MG63 (cell line): ENCODE data around the gene TMEM82. TPM values are rescaled to one million over a fixed set of nuclear protein-coding genes. Genes with fewer than 3 reads are reported as not detected.

Source experiments
- DNase-seq: peaks from one replicate; pipeline ENCODE4 v3.0.0-alpha.2; 2020
- H3K27me3 ChIP-seq: fragments of 250-450 bp; sonication (Bioruptor Pico); 2 replicates; pipeline ENCODE4 v1.5.1; 2020; ENCODE audit warnings: mild to moderate bottlenecking, moderate library complexity
- H3K36me3 ChIP-seq: fragments of 250-450 bp; sonication (Bioruptor Pico); 2 replicates; pipeline ENCODE4 v1.5.1; 2020; ENCODE audit warnings: mild to moderate bottlenecking, moderate library complexity
- H3K4me3 ChIP-seq: fragments of 250-450 bp; sonication (Bioruptor Pico); 2 replicates; pipeline ENCODE4 v1.5.1; 2020; ENCODE audit warnings: mild to moderate bottlenecking, moderate library complexity
- H3K9me3 ChIP-seq: fragments of 250-450 bp; sonication (Bioruptor Pico); 2 replicates; pipeline ENCODE4 v1.5.1; 2020; ENCODE audit warnings: mild to moderate bottlenecking, moderate library complexity
- total RNA-seq: library from RNA; depleted of rRNA; stranded (reverse); fragments of >200 nt; shearing (Covaris generic); gene quantifications from 2 replicates; pipeline ENCODE4 v1.2.3, GENCODE V29; 2014; ENCODE audit warnings: low replicate concordance

Gene TMEM82
- total RNA-seq, 1 experiment from 2014 or later = not detected

- no peaks in the 10 kb centered on the region for H3K9me3 ChIP-seq
- H3K36me3 ChIP-seq = peaks cover 3% of the 10 kb centered on the region
- H3K4me3 ChIP-seq = no peak overlapping the region
- DNase-seq = no peak
- H3K27me3 ChIP-seq = no peaks in the 10 kb centered on the region
These were observed 27.7 kb upstream of the TMEM82 start for GRCh38 chr1:15714406-15715136.

GRCh38 chr1:15717418-15718125, 24.7 kb upstream of the TMEM82 start:
- H3K27me3 ChIP-seq = no peaks in the 10 kb centered on the region
- no peak overlapping the region for H3K4me3 ChIP-seq
- no peaks in the 10 kb centered on the region for H3K9me3 ChIP-seq
- H3K36me3 ChIP-seq = peaks cover 3% of the 10 kb centered on the region
- no peak for DNase-seq

- H3K9me3 ChIP-seq = no peaks in the 10 kb centered on the region
- no peaks in the 10 kb centered on the region for H3K27me3 ChIP-seq
- DNase-seq = no peak
- H3K4me3 ChIP-seq = no peak overlapping the region
- peaks cover 3% of the 10 kb centered on the region for H3K36me3 ChIP-seq
These were observed 24.1 kb upstream of the TMEM82 start for GRCh38 chr1:15718199-15718601.

- Histone ChIP-seq H3K36me3 (peaks cover 3% of the 10 kb centered on the region), H3K4me3 (no peak overlapping the region), H3K27me3 (no peaks in the 10 kb centered on the region), H3K9me3 (no peaks in the 10 kb centered on the region)
- no peak for DNase-seq
These were observed 22.7 kb upstream of the TMEM82 start for GRCh38 chr1:15719381-15720120.

- no peak for DNase-seq
- H3K9me3 ChIP-seq = no peaks in the 10 kb centered on the region
- peaks cover 3% of the 10 kb centered on the region for H3K36me3 ChIP-seq
- H3K27me3 ChIP-seq = no peaks in the 10 kb centered on the region
- H3K4me3 ChIP-seq = no peak overlapping the region
These were observed 21.4 kb upstream of the TMEM82 start for GRCh38 chr1:15720861-15721260.

- Histone ChIP-seq H3K27me3 (no peaks in the 10 kb centered on the region), H3K36me3 (peaks cover 5% of the 10 kb centered on the region), H3K9me3 (no peaks in the 10 kb centered on the region), H3K4me3 (no peak overlapping the region)
- no peak for DNase-seq
These were observed 19.9 kb upstream of the TMEM82 start for GRCh38 chr1:15722411-15722810.

GRCh38 chr1:15722836-15723532, 19.3 kb upstream of the TMEM82 start:
- Histone ChIP-seq H3K36me3 (peaks cover 11% of the 10 kb centered on the region), H3K4me3 (no peak overlapping the region), H3K27me3 (no peaks in the 10 kb centered on the region), H3K9me3 (no peaks in the 10 kb centered on the region)
- no peak for DNase-seq

- no peak for DNase-seq
- H3K36me3 ChIP-seq = peaks cover 11% of the 10 kb centered on the region
- no peak overlapping the region for H3K4me3 ChIP-seq
- H3K9me3 ChIP-seq = no peaks in the 10 kb centered on the region
- H3K27me3 ChIP-seq = no peaks in the 10 kb centered on the region
These were observed 18.6 kb upstream of the TMEM82 start for GRCh38 chr1:15723631-15724246.

GRCh38 chr1:15724949-15725880, 17.1 kb upstream of the TMEM82 start:
- Histone ChIP-seq H3K4me3 (no peak overlapping the region), H3K36me3 (peaks cover 12% of the 10 kb centered on the region), H3K9me3 (no peaks in the 10 kb centered on the region), H3K27me3 (no peaks in the 10 kb centered on the region)
- no peak for DNase-seq

GRCh38 chr1:15726508-15726907, 15.8 kb upstream of the TMEM82 start:
- no peaks in the 10 kb centered on the region for H3K27me3 ChIP-seq
- no peak for DNase-seq
- H3K9me3 ChIP-seq = no peaks in the 10 kb centered on the region
- H3K4me3 ChIP-seq = no peak overlapping the region
- peaks cover 16% of the 10 kb centered on the region for H3K36me3 ChIP-seq

GRCh38 chr1:15727021-15727420, 15.3 kb upstream of the TMEM82 start:
- no peaks in the 10 kb centered on the region for H3K27me3 ChIP-seq
- DNase-seq = no peak
- H3K9me3 ChIP-seq = no peaks in the 10 kb centered on the region
- no peak overlapping the region for H3K4me3 ChIP-seq
- H3K36me3 ChIP-seq = peaks cover 16% of the 10 kb centered on the region

- Histone ChIP-seq H3K36me3 (peaks cover 16% of the 10 kb centered on the region), H3K4me3 (no peak overlapping the region), H3K27me3 (no peaks in the 10 kb centered on the region), H3K9me3 (no peaks in the 10 kb centered on the region)
- no peak for DNase-seq
These were observed 14.9 kb upstream of the TMEM82 start for GRCh38 chr1:15727424-15727823.

- no peak for DNase-seq
- H3K4me3 ChIP-seq = no peak overlapping the region
- H3K36me3 ChIP-seq = peaks cover 16% of the 10 kb centered on the region
- no peaks in the 10 kb centered on the region for H3K27me3 ChIP-seq
- no peaks in the 10 kb centered on the region for H3K9me3 ChIP-seq
These were observed 14.3 kb upstream of the TMEM82 start for GRCh38 chr1:15727866-15728534.

GRCh38 chr1:15728937-15729657, 13.2 kb upstream of the TMEM82 start:
- H3K36me3 ChIP-seq = peaks cover 21% of the 10 kb centered on the region
- no peaks in the 10 kb centered on the region for H3K9me3 ChIP-seq
- no peak for DNase-seq
- H3K4me3 ChIP-seq = no peak overlapping the region
- H3K27me3 ChIP-seq = no peaks in the 10 kb centered on the region

- H3K36me3 ChIP-seq = peaks cover 29% of the 10 kb centered on the region
These were observed 11.9 kb upstream of the TMEM82 start for GRCh38 chr1:15730423-15730822.

More at GRCh38 chr1:15730423-15730822, 11.9 kb upstream of the TMEM82 start:
- no peak overlapping the region for H3K4me3 ChIP-seq
- no peak for DNase-seq
- no peaks in the 10 kb centered on the region for H3K9me3 ChIP-seq
- H3K27me3 ChIP-seq = no peaks in the 10 kb centered on the region
